Stimulated activated CD4-positive, alpha-beta T cell treated with anti-CD3 and anti-CD28 coated beads, Interleukin-4, amount 100 ng/mL, for 4 hours (primary cell): ENCODE data around the gene ACTR3.

Experiments
- DNase-seq, 2 experiments: peaks; one replicate each; pipeline ENCODE4 v3.0.0-alpha.2; 2020

ACTR3 gene

GRCh38 chr2:114006460-114006859, 116.6 kb downstream of the ACTR3 start:
- DNase-seq = no peak

GRCh38 chr2:114007436-114007835, 117.5 kb downstream of the ACTR3 start:
- no peak for DNase-seq

- DNase-seq = no peak
Measured at GRCh38 chr2:114008720-114009119, 118.8 kb downstream of the ACTR3 start.

- no peak for DNase-seq
Measured at GRCh38 chr2:114009205-114009944, 119.5 kb downstream of the ACTR3 start.

- DNase-seq = no peak
Measured at GRCh38 chr2:114010001-114010400, 120.1 kb downstream of the ACTR3 start.

- no peak for DNase-seq
Measured at GRCh38 chr2:114011713-114012112, 121.8 kb downstream of the ACTR3 start.
